Measurements from ENCODE around the gene MACROD2.

MACROD2 gene

DNA sequence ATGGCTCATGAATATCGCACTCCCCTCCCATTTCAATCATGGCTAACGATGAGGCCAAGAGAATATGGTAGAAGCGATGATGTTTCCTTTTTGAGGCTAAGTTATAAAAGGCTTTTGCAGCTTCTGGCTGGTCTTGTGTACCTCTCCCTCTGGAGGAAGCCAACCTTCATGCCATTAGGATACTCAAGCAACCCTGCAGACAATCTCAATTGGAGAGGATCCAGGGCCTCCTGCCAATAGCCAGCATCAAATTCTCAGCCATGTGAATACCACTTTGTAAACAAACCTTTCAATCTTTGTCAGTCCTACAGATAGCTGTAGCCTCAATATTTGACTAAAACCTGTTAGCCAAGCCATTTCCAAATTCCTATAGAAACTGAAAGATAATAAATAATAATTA lies 1839.5 kb downstream of the MACROD2 start:
- H3K4me3 ChIP-seq (ENCODE audit: control insufficient read depth, low read depth, low read length) = no peak overlapping the region
- no peak for TF ChIP-seq CTCF (IDR thresholded peaks at IDR 0.05; ENCODE audit: control insufficient read depth, insufficient read depth, low read depth, low read length, missing control alignments)
- DNase-seq (ENCODE audit: low read depth) = no peak

GRCh38 chr20:15835811-15836210 lies 1840.5 kb downstream of the MACROD2 start:
- DNase-seq (ENCODE audit: low read depth) = no peak
- no peak for TF ChIP-seq CTCF (IDR thresholded peaks at IDR 0.05; ENCODE audit: control insufficient read depth, insufficient read depth, low read depth, low read length, missing control alignments)

DNA sequence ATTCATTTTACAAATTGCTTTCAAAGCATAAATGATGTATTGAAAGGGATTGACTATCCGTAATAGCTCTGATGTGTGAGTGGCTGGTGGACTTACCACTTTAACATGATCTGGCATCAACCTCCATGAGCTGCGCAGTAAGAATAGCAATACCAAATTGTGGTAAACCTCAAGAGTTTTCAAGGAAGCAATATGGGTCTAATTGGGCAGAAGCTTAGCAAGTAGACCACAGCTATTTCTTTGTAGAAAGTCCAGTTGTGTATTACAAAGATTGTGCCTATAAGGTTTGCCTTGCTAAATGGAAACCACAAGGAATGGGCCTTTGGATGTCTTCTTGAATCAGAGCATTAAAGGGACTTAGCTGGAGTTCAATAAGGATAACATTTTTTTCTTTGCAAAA lies 1841.3 kb downstream of the MACROD2 start:
- no peak for TF ChIP-seq CTCF (IDR thresholded peaks at IDR 0.05; ENCODE audit: control insufficient read depth, insufficient read depth, low read depth, low read length, missing control alignments)
- no peak for DNase-seq (ENCODE audit: low read depth)
- H3K4me3 ChIP-seq (ENCODE audit: control insufficient read depth, low read depth, low read length) = no peak overlapping the region

More at GRCh38 chr20:15835811-15836210, 1840.5 kb downstream of the MACROD2 start:
- H3K4me3 ChIP-seq (ENCODE audit: control insufficient read depth, low read depth, low read length) = no peak overlapping the region

DNA sequence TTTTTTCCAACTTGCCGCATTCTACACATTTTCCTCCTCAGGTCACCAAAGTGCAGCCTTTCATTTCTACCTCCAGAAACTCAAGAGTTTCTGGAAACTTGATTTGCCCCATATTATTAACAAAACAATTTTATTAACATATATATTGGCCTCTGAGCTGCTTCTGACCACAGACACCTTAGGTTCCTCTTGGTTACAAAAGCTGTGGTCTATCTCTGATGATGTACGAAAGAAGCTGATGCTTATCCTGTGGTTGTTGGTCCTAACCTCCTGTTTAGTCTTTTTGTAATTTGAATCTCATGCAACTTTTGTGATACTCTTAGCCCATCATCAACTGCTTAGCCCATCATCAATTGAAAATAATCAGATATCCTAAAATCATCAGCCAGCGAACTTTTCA lies 1842.2 kb downstream of the MACROD2 start:
- TF ChIP-seq CTCF (IDR thresholded peaks at IDR 0.05; ENCODE audit: control insufficient read depth, insufficient read depth, low read depth, low read length, missing control alignments) = no peak

GRCh38 chr20:15838466-15838865 lies 1843.2 kb downstream of the MACROD2 start:
- TF ChIP-seq CTCF (IDR thresholded peaks at IDR 0.05; ENCODE audit: control insufficient read depth, insufficient read depth, low read depth, low read length, missing control alignments) = no peak
- H3K4me3 ChIP-seq (ENCODE audit: control insufficient read depth, low read depth, low read length) = no peak overlapping the region
- DNase-seq (ENCODE audit: low read depth) = no peak

More for the DNA sequence above, 1842.2 kb downstream of the MACROD2 start:
- DNase-seq (ENCODE audit: low read depth) = no peak
- no peak overlapping the region for H3K4me3 ChIP-seq (ENCODE audit: control insufficient read depth, low read depth, low read length)

DNA sequence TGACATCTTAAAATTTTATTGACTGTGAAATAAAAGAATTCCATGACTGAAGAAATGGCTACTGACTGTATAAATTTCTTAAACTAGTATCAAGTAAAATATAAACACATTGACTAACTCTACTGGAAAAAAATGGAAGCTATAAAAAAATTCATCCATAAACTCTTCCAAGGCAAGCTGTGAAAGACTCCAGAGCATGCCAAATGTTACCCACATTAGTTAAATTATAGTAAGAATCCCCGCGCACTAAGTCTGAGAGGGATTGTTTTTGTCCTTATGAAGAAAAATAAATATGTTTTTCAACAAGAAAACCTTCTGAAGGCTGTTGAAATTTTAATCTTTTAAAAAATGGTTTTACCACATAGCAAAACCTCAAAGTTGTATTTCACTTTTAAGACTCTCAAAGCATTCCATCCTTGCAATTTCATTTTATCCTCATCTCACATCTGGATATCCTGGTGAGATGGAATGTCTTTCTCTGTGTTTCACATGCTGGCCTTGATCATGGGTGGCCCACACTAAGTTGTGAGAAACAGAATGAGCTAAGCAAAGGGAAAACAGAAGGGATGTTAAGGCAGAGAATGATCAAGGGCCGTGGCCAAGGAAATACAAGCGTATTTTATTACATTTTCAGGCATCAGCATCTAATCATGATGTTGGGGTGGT lies 1845.5 kb downstream of the MACROD2 start:
- no peak overlapping the region for H3K4me3 ChIP-seq (ENCODE audit: control insufficient read depth, low read depth, low read length)
- no peak for DNase-seq (ENCODE audit: low read depth)
- TF ChIP-seq CTCF (IDR thresholded peaks at IDR 0.05; ENCODE audit: control insufficient read depth, insufficient read depth, low read depth, low read length, missing control alignments) = no peak
